Large intestine (tissue), 3 donors: ENCODE measurements around the gene NME7. TPM values are rescaled to one million over a fixed set of nuclear protein-coding genes. Genes with fewer than 3 reads are reported as not detected.

Source experiments
- DNase-seq, 2 donors: peaks; one replicate each; pipeline versions ENCODE4 v3.0.0 to v3.0.0-alpha.2; 2013
- H3K27ac ChIP-seq: one replicate; pipeline ENCODE4 v1.5.1; 2013; ENCODE audit warnings: low read length
- H3K27me3 ChIP-seq: 2 replicates; pipeline ENCODE4 v1.6.1; 2013; ENCODE audit warnings: low read length; ENCODE audit not compliant: control insufficient read depth, insufficient read depth
- H3K36me3 ChIP-seq: 2 replicates; pipeline ENCODE4 v1.6.1; 2013; ENCODE audit warnings: low read length; ENCODE audit not compliant: control insufficient read depth, insufficient read depth
- H3K4me1 ChIP-seq: one replicate; pipeline ENCODE4 v1.6.1; 2013; ENCODE audit warnings: low read length; ENCODE audit not compliant: control insufficient read depth, insufficient read depth
- H3K4me3 ChIP-seq: one replicate; pipeline ENCODE4 v1.5.1; 2013; ENCODE audit warnings: low read length
- H3K9me3 ChIP-seq: one replicate; pipeline ENCODE4 v1.6.1; 2013; ENCODE audit warnings: mild to moderate bottlenecking, low read depth, low read length, moderate library complexity; ENCODE audit not compliant: control insufficient read depth
- WGBS: methylation state at CpG from one replicate; pipeline ENCODE4 v1.1.5; 2013; ENCODE audit warnings: low lambda C conversion rate; ENCODE audit not compliant: insufficient coverage; 5-methylcytosine and 5-hydroxymethylcytosine counted together
- polyA plus RNA-seq: library from polyadenylated mRNA; unstranded; fragments of 120-200 nt; gene quantifications from one replicate; pipeline ENCODE4 v1.2.1, GENCODE V29; 2013

Gene NME7
- polyA plus RNA-seq, 1 donor: 24.2 TPM

GRCh38 chr1:169271098-169271497 is 96.5 kb downstream of the NME7 start:
- Histone ChIP-seq H3K4me1 (no peaks in the 10 kb centered on the region), H3K27ac (peak overlapping the region; percentile 40), H3K27me3 (no peaks in the 10 kb centered on the region), H3K36me3 (no peaks in the 10 kb centered on the region), H3K4me3 (no peak overlapping the region), H3K9me3 (no peaks in the 10 kb centered on the region)
- WGBS: no CpG with 5 or more reads among the region's 2 CpGs
- peak; percentile 7 to 59 for DNase-seq

DNA sequence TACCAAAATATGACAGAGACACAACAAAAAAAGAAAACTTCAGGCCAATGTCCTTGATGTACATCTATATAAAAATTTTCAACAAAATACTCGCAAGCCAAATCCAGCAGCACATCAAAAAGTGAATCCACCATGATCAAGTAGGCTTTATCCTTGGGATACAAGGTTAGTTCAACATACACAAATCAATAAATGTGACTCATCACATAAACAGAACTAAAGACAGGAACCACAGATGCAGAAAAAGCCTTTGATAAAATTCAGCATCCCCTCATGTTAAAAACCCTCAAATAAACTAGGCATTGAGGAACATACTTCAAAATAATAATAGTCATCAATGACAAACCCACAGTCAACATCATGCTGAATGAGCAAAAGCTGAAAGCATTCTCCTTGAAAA is 101.5 kb downstream of the NME7 start:
- Histone ChIP-seq H3K36me3 (no peaks in the 10 kb centered on the region), H3K4me1 (no peaks in the 10 kb centered on the region), H3K4me3 (no peak overlapping the region), H3K27me3 (no peaks in the 10 kb centered on the region), H3K27ac (no peak overlapping the region), H3K9me3 (peaks cover 8% of the 10 kb centered on the region)
- no CpG with 5 or more reads among the region's 1 CpG for WGBS
- DNase-seq: no peak

GRCh38 chr1:169263059-169263458 is 104.5 kb downstream of the NME7 start:
- Histone ChIP-seq H3K4me3 (no peak overlapping the region), H3K36me3 (no peaks in the 10 kb centered on the region)

GRCh38 chr1:169261884-169262283 is 105.7 kb downstream of the NME7 start:
- no peaks in the 10 kb centered on the region for H3K27me3 ChIP-seq
- no CpG with 5 or more reads among the region's 2 CpGs for WGBS
- DNase-seq: no peak
- peaks cover 12% of the 10 kb centered on the region for H3K9me3 ChIP-seq
- H3K27ac ChIP-seq: no peak overlapping the region
- H3K4me3 ChIP-seq: no peak overlapping the region
- H3K36me3 ChIP-seq: no peaks in the 10 kb centered on the region
- no peaks in the 10 kb centered on the region for H3K4me1 ChIP-seq

More at GRCh38 chr1:169263059-169263458, 104.5 kb downstream of the NME7 start:
- DNase-seq: no peak
- Histone ChIP-seq H3K27ac (no peak overlapping the region), H3K9me3 (peaks cover 10% of the 10 kb centered on the region), H3K27me3 (no peaks in the 10 kb centered on the region), H3K4me1 (no peaks in the 10 kb centered on the region)

- no peak for DNase-seq
- Histone ChIP-seq H3K4me3 (no peak overlapping the region), H3K4me1 (no peaks in the 10 kb centered on the region), H3K27me3 (no peaks in the 10 kb centered on the region), H3K9me3 (peaks cover 9% of the 10 kb centered on the region), H3K27ac (no peak overlapping the region), H3K36me3 (no peaks in the 10 kb centered on the region)
- no CpG with 5 or more reads among the region's 2 CpGs for WGBS
These were observed 107.0 kb downstream of the NME7 start for GRCh38 chr1:169260478-169261151.

DNA sequence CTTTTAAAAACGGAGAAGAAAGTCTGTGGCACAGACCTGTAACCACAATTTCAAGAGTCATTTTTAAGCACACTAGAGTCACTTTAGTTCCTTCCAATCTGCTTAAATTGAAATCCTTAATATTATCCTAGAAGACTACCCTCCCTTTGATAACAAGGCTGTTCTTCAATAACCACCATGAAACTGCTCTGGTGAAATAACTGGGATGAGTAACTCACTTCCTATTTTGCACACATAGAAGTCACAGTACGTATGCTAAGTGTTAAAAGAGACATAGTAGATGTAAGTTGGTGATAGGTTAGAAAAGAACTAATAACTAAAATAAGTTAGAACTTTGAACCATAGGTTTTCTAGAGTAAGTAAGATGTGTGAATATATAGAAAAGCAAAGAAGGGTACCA is 107.8 kb downstream of the NME7 start:
- no peaks in the 10 kb centered on the region for H3K27me3 ChIP-seq
- peaks cover 7% of the 10 kb centered on the region for H3K9me3 ChIP-seq
- no peak for DNase-seq
- no CpG with 5 or more reads among the region's 2 CpGs for WGBS
- no peaks in the 10 kb centered on the region for H3K4me1 ChIP-seq
- no peak overlapping the region for H3K27ac ChIP-seq
- H3K36me3 ChIP-seq: no peaks in the 10 kb centered on the region
- H3K4me3 ChIP-seq: no peak overlapping the region

GRCh38 chr1:169250795-169251194 is 116.8 kb downstream of the NME7 start:
- no peaks in the 10 kb centered on the region for H3K9me3 ChIP-seq
- no peaks in the 10 kb centered on the region for H3K4me1 ChIP-seq
- no peaks in the 10 kb centered on the region for H3K36me3 ChIP-seq
- no peaks in the 10 kb centered on the region for H3K27me3 ChIP-seq
- WGBS: 78% methylated on average over 1 of the region's 3 CpGs
- H3K4me3 ChIP-seq: no peak overlapping the region
- no peak overlapping the region for H3K27ac ChIP-seq
- no peak for DNase-seq

GRCh38 chr1:169250022-169250421 is 117.6 kb downstream of the NME7 start:
- Histone ChIP-seq H3K9me3 (no peaks in the 10 kb centered on the region), H3K4me3 (no peak overlapping the region), H3K27me3 (no peaks in the 10 kb centered on the region), H3K27ac (no peak overlapping the region), H3K36me3 (no peaks in the 10 kb centered on the region), H3K4me1 (no peaks in the 10 kb centered on the region)
- no peak for DNase-seq
- WGBS: 60% methylated on average over 1 of the region's 2 CpGs

GRCh38 chr1:169249611-169250010 is 118.0 kb downstream of the NME7 start:
- H3K27ac ChIP-seq: no peak overlapping the region
- no peaks in the 10 kb centered on the region for H3K36me3 ChIP-seq
- H3K4me3 ChIP-seq: no peak overlapping the region
- H3K27me3 ChIP-seq: no peaks in the 10 kb centered on the region
- H3K4me1 ChIP-seq: no peaks in the 10 kb centered on the region
- DNase-seq: no peak
- H3K9me3 ChIP-seq: no peaks in the 10 kb centered on the region
- 100% methylated on average over 1 of the region's 1 CpG for WGBS

GRCh38 chr1:169245706-169246105 is 121.9 kb downstream of the NME7 start:
- DNase-seq: no peak
- Histone ChIP-seq H3K27me3 (no peaks in the 10 kb centered on the region), H3K27ac (no peak overlapping the region), H3K4me3 (no peak overlapping the region), H3K9me3 (no peaks in the 10 kb centered on the region), H3K4me1 (no peaks in the 10 kb centered on the region), H3K36me3 (no peaks in the 10 kb centered on the region)
- WGBS: 75% methylated on average over 1 of the region's 1 CpG
